Stimulated activated CD4-positive, alpha-beta T cell treated with anti-CD3 and anti-CD28 coated beads, Interleukin-4, amount 100 ng/mL, for 1 hour (primary cell): ENCODE data around the gene PHF24.

Experiments
- DNase-seq: peaks from one replicate; pipeline ENCODE4 v3.0.0-alpha.2; 2020

The PHF24 gene

DNA sequence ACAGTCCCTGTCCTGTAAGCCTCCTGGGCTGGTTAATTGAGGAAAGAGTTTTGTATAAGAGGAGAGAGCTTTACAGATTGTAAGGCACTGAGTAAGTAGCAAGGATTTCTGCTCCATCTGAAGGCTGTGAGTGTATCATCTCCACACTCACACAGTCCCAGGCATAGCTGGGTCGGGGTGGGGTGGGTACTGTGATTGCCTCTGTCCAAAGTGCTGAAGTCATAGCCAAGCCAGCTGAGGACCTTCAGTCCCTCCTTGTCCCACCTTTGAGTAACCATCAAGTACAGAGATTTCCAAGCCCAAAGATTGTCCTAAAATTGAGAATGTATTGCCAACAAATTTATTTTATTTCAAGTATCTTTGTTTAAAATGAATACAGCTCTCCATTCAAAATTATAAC, 26.0 kb downstream of the PHF24 start:
- no peak for DNase-seq

DNA sequence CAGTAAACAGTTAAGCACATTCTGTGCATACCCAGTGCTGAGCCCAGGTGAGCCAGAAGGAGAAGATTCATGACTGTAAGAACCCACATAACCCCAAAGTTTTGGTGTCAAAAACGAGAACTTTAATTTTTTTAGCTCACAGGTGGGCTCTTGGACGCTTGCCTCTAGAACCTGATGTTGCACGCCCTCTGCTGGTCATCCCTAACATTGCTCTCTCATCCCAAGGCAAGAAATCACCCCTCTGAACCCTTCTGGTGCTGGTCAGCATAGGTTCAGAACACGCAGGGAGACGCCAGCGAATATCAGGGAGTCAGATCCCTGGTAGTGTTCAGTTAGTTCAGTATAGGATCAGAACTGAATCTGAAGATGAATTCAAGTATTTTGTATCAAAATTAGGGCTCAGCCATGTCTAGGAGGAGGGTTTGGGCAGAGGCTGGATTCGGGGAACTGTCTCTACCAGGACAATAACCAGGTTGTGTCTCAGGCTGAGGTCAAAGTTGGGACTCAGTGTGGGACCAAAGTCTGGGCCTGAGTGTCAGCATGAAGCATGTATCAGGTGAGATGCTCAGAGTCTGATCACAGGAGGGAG, 27.3 kb downstream of the PHF24 start:
- DNase-seq: peak; percentile 54

DNA sequence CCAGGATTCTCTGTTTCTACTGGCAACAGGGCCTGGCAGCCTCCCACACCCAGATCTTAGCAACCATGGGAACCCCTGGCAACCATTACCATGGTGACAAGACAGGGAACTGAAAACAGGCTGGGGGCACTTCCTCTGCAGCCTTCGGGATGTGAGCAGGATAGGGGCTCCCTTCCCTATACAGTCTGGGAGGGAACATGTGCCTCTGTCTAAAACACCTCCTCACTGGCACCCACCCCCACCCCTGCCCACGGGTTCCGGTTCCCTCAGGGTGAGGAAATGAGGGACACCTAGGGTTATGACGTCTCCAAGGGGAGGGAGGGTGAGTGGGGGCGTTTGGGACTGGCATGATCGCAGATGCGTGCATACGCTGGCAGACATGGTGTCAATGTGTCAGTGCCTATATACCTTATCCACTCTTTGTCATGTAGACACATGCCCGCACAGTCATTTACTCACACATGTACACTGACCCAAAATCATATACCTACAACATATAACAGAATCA, 28.5 kb downstream of the PHF24 start:
- peak; percentile 52 for DNase-seq

DNA sequence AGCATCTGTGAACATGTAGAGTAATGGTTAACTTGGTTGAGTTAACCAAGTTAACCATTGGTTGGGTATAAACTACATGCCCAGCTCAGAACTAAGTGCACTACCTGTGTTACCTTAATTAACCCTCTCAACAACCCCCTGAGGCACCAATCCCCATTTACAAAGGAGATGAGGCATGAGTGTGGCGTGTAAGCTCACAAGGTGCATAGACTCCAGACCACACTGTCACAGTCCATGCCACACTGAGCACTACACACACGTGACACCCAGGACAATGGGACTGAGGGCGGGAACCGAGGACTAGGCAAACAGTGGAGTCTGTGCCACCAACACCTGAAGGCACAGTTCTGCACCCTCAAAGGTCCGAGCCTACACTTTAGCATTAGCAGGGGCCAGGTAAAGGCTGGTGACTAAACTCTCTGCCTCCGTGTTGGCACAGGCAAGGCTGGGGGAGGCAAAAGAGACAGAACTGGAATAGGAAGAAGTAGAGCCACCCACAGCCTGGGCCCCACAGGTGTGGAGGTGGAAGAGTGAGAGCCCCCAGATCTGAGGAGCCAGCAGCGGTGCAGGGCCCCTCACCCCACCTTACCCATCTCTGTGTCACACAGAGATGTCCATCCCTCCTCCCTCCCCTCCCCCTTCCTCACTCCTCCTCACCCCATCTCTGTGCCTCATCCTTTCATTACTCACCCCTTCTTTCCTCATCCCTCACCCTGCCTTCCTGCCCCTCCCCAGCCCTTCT, 29.2 kb downstream of the PHF24 start:
- no peak for DNase-seq

DNA sequence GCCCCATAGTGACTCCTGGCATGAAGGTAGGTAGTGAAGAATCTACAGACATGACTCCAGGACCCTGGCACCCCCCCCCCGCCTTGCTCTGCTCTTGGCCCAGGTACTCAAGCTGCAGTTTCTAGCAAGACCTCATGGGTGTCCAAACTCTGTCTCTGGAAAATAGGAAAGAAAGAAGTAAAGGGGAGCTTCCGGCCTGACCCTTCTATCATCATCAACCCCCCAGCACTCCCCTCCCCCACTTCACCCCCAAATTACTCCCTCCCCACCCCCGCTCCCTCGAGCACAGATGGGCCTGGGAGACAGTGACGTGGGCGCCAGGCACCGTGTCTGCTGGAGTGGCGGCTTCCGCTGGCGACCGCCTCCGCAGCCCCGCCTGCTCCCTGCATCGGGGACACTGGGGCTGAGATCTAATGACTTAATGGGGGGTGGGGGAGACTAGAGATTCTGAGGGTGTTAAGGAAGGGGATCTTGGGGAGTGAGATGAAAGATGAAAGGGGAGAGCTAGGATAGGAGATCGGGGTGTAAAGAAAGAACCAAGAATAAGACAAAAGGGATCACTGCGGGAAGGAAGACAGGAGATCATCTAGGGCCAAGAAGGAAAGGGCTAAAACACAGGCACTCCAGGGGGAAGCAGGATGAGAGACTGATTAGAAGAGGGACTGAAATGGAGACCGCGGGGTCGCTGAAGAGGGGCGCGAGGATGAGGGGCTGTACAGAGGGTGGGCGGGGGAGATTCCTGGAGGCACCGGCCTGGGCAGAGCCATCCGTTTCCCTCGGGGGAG, 30.3 kb downstream of the PHF24 start:
- peak; percentile 50 for DNase-seq

DNA sequence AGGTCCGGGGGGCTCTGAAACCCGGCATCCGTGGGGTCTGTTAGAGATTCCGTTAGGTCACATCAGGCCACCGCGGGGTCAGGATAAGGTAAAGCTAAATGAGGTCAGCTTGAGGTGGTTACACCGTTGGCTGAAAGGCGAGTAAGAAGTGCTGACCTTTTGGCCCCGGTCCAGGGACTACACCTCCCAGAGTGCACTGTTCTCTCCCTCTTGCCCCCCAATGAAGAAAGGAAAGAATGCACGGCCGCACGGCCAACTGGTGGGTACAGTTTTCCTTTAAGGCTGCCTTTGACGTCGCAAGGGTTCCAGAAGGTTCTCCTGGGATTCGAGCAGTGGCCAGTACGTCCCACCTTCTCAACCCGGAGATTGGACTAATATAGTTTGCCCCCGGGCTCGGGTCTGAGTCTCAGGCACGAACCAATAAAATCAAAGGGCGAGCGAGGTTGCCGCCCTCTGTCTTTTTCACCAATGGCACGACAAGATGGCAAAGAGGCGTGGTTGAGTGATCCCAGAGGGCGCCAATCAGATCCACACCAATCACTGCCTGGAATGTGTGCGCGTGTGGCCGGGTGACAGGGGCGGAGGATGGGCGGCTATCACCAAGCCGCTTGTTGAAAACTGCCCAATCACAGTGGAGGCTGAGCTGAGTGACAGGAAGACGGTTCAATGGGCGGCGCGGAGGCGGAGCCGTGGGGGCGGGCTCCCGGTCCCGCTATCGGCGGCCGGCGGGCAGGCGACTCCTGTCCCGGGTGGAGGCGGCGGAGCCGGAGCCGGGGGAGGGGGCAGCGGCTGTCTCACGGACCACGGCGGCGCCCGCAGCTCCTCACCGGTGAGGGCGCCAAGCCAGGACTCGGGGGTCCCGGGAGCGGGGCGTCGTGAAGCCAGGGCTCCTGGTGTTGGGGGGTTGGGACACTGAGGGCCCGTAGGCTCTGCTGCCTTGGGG, 31.2 kb downstream of the PHF24 start, which contains the start of gene DNAJB5:
DNAJB5 (plus strand) TSS at position 743 of the 943 bp plus-strand sequence. CDS start 886 bp downstream, outside the sequence.
- peak; percentile 95 for DNase-seq

DNA sequence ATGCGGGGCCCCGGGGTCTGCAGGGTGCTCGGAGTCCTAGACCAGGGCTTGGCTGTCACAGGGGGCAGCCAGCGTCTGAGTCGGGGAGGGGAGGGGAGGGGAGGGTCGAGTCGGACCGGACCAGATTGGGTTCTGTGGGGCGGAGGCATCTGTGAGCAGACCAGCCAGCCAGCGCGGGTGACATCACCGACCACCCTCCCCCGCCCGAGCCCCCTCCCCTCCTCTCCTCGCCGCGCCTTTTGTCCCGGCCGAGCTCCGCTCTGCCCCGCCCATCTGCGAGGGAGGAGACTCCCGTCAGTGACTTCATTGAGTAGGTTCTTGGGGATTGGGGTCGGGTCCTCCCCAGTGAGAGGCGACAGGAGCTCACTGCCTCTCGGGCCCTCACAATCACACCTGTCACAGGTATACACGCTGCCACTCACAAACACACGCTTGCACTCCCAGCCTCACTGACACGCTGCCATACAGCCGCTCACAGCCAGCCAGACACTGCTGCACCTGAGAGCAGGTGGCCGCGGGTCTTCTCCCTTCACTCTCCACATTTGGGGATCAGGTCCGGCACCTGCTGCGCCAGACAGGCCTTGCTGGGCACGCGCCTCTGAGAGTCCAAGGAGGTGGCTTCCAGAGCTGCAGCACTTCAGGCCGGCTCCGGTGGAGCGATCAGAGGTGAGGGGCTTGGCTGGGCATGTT, 32.0 kb downstream of the PHF24 start:
- peak; percentile 44 for DNase-seq

DNA sequence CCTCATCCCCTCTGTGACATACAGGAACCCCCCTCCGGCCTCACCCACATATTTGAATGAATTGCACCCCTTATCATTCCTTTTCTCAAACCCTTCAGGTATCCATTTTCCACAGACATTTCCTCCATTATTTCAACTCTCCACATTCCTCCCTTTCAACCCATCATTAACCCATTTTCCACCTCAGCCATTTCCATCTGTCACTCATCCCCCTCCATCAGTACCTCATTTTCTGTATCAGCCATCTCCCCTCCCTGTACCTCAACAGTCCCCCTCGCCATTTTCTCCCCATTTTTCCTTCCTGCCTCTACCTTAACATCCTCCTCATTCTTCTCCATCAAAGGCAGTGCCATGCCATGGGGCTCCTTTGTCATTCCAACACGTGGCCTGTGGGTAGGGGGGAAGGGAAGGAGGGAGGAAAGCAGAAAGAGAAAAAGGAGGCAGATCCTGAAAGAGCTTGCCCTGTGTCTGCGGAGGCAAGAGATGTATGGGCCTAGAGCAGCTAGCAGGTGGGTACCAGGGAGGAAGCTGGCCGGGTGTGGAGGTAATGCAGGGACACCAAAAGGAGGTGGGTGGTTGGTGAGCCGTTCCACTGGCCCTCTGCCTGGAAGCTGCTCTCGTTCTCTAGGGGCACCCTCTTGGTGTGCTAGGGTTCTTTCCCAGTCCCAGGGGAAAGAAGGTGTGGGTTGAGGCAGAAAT, 33.0 kb downstream of the PHF24 start:
- no peak for DNase-seq

DNA sequence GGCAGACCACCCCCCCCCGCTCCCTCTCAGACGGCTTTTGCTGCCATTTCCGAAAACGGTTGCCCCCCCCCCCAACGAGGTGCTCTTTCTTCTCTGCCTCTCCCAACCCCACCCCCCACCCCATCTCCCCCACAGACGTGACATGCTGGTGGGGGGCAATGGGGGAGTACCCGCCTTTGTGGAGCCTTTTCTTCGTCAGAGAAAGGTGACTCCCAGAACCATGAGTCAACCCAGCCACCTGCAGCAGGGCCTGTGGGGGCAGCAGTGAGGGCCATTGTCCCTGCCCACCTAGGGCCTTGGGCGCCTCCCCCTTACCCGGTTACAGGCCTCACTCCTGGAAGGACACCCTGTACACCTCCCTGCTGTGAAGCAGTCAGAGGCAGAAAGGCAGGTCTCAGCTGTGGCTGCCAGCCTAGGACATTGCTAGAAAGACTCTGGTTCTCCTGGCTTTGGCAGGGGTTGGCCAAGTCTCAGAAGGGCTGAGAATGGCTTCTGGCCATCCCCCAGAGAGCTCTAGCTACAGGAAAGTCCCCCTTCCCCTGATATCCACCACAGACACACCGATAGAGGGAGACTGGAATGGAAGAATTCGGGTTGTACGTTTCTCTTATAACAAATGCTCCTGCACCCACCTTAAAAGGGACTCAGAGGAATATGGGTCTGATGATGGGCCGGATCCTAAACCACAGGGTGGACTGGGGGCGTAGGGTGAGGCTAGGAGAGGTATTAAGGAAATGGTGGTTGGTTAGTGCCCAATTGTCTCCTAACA, 33.7 kb downstream of the PHF24 start:
- DNase-seq: no peak

DNA sequence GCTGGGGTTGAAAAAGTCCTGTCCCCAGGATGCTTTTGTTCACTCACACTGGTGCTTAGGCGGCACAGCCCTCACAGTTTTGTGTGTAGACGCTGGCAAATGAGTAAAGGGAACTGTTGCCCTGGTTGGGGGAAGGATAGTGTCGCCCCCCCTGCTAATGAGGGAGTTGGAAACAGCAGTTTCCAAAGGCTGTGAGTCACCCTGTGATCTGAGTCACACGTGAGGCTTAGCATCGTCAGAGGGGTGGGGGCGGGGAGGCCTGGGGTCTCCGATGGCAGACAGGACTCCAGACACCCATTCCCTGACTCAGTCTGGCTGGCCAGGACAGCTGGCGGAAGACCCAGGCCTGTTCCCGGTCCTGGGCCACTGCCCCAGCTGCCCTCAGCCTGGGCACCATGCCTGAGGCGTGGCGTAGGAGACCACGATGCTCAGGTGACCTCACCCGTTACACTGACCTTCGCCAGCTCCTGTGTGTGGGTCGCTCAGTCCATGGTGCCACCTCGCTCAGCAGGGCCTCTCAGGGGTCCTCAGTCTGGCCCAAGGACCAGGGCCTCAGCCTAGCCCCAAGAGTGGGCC, 34.4 kb downstream of the PHF24 start:
- DNase-seq: peak; percentile 70

DNA sequence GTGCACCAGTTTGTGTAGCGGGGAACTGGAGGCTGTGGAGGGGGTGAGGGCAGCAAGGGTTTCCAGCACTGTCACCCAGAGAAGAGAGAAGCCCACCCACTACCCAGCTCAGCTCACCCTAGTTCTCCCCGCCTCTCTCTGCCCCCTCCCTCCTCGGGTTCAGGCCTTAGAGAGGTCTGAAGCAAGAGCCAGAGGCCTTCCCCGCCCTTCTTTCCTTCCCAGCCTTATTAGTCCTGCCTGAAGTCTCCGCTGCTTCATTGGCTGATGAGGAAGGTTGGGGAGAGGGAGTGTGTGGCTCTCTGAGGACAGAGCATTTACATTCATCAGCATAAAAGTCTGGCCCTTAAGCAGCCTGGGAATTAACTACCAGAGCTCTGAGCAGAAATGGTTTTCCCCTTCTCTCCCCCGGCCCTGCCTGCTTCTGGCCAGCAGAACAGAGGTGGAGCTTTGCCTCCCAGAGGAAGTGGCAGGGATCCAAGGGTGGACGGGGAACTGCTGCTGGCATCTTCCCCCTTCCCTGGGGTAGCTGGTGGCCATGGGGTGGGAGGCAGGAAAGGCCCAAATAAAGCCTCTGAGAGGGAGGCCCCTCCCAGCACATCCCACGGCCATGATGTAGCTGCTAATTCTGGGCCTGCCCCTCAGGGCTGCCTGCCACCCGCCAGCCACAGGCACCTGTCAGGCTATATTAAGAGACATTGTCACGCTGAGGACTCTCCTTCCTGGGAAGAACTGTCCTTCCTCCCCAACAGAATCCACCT, 35.6 kb downstream of the PHF24 start:
- peak; percentile 23 for DNase-seq

DNA sequence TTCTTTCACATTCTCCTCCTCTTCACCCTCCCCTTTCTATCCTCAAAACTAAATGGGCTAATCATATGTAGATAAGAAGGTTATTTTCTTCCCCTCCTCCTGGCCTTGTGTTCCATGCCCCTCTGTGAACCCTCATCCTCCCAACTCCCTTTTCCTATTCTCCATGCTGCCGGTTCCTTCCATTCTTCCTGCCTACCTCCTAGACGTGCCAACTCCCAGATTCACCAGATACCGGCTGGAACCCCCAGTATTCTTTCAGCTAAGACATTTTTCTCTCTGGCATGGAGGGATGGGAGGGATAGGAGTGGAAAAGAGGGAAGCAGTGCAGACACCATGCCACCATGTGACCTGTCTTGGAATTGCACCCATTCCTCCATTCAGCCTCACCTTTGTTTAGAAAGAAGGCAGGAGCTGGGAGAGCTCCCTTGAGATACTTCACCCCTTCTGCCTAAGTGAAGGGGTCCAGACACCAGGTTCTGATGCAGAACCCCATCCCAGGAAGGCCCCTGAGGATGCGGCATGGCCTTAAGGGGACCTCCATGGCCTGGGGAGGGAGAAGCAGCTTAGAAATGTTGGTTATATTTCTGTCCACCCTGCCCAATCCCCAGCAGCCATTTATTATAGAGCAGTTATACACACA, 36.3 kb downstream of the PHF24 start:
- DNase-seq: no peak

DNA sequence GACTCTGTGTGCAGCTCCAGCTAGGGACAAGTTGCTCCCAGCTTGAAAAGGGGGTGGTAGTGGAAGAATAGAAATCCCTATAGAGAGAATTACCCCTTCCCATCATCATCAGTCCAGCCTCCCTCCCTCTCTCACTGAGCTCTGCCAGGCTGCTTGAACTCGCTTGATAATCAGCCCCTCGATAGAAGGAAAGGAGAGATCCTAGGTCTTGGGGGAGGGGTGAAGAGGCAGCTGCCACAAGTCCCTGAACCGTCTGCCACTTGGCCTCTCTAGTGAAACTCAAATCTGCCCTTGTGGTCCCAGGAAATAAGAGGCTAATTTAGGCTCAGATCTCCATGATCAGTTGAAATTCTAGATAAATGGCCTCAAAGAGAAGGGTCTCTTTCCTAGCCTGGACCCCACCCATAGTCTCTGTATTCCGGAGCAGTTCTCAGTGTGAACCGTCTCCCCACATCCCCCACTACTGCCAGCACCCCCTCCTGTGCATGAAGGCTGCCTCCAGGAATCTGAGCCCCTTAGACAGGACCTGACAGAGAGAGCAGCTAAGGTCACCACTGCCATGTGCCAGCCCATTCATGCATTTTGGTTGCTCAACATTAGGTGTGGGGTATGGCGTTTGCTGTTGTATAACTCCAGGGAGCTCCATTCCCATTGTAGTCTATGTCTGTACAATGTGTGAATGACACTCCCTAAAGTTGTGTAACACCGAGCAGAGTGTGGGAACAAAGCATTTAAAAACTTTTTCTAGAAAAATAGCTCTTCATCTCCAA, 37.0 kb downstream of the PHF24 start:
- no peak for DNase-seq

DNA sequence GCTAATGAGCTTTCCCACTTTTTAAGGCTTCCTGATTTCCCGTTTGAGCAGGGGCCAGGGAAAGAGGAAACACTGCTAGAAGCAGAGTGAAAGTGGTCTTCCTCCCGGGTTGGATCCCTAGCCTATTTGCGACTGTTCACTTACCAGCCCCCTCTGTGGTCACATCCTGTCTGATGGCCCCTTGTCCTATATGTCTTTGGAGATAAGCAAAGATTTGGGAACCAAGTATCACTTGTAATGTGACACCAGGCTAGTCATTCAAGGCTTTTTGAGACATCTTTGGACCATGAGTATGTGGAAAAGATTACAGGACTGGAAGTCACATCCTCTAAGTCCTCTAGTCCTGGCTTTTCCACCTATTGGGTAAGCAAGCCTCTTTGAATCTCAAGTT, 37.6 kb downstream of the PHF24 start:
- DNase-seq: no peak

DNA sequence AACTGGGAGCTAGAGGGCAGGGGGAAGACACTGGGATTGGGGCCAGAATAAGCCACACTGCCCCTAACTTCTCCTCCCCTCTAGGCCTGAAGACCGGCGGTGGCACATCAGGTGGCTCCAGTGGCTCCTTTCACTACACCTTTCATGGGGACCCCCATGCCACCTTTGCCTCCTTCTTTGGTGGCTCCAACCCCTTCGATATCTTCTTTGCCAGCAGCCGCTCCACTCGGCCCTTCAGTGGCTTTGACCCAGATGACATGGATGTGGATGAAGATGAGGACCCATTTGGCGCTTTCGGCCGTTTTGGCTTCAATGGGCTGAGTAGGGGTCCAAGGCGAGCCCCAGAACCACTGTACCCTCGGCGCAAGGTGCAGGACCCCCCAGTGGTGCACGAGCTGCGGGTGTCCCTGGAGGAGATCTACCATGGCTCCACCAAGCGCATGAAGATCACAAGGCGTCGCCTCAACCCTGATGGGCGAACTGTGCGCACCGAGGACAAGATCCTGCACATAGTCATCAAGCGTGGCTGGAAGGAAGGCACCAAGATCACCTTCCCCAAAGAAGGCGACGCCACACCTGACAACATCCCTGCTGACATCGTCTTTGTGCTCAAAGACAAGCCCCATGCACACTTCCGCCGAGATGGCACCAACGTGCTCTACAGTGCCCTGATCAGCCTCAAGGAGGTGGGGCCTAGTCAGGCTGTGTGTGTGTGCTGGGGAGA, 38.3 kb downstream of the PHF24 start:
- no peak for DNase-seq

DNA sequence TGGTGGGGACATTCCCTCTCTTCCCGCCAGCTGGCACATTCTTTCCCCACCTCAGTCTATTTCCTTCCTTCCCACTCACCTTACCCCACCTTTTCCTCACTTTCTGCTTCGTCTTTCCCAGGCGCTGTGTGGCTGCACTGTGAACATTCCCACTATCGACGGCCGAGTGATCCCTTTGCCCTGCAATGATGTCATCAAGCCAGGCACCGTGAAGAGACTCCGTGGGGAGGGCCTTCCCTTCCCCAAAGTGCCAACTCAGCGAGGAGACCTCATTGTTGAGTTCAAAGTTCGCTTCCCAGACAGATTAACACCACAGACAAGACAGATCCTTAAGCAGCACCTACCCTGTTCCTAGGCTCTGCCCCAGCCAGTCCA, 38.8 kb downstream of the PHF24 start:
- no peak for DNase-seq

DNA sequence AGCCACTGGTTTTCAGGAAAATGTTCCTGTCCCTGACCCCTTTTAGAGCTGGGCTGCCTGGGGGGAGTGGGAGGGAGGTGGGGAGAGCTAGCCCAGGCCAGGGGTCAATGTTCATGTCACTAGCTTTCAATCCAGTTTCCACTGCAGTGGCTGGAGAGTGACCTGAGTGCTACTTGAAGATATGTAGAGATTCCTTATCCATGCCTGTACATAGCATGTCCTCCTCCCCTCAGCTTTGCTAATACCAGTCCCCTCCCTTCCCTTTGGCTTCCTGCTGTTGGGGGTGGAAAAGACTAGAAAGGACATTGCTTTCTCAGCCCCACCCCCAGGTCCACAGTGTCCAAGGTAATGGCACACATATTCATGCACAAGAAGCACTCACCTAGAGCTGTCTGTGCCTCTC, 39.3 kb downstream of the PHF24 start:
- DNase-seq: no peak
